CD4-positive, alpha-beta memory T cell (primary cell): ENCODE results near the gene ADGRE3. TPM values are rescaled to one million over a fixed set of nuclear protein-coding genes. Genes with fewer than 3 reads are reported as not detected.

Experiments
- CTCF ChIA-PET: fragments of 350-600 bp; sonication (Branson Sonifier 250); formaldehyde crosslinking; loops from one replicate; lab custom pipeline; 2021; ENCODE audit warnings: inconsistent platforms; ENCODE audit not compliant: partially characterized antibody; lab: Charles Lee
- POLR2A ChIA-PET: fragments of 350-600 bp; sonication (Branson Sonifier 250); formaldehyde crosslinking; loops from one replicate; lab custom pipeline; 2021; ENCODE audit not compliant: partially characterized antibody; lab: Charles Lee
- DNase-seq, 5 donors: peaks; one replicate each; pipeline versions ENCODE4 v3.0.0 to v3.0.0-alpha.2; 2020 to 2022; ENCODE audit warnings: mixed read lengths in 1 of 5
- H3K27ac ChIP-seq: one replicate; pipeline ENCODE4 v1.7.0; 2013; ENCODE audit warnings: low read depth, low read length
- H3K27me3 ChIP-seq: 2 replicates; pipeline ENCODE4 v1.7.0; 2013; ENCODE audit warnings: mild to moderate bottlenecking, low read length, moderate library complexity; ENCODE audit not compliant: insufficient read depth
- H3K36me3 ChIP-seq: 2 replicates; pipeline ENCODE4 v1.7.0; 2013; ENCODE audit warnings: mild to moderate bottlenecking, low read length, moderate library complexity; ENCODE audit not compliant: insufficient read depth
- H3K4me1 ChIP-seq: 2 replicates; pipeline ENCODE4 v1.7.0; 2013; ENCODE audit warnings: mild to moderate bottlenecking, low read length, moderate library complexity; ENCODE audit not compliant: insufficient read depth
- H3K4me3 ChIP-seq, 2 donors: one replicate each; pipeline ENCODE4 v1.7.0; 2013; ENCODE audit warnings: low read length in 2 of 2, mild to moderate bottlenecking in 1 of 2
- H3K9me3 ChIP-seq, 2 donors: one replicate each; pipeline ENCODE4 v1.7.0; 2013; ENCODE audit warnings: low read length in 2 of 2, control low read depth in 1 of 2; ENCODE audit not compliant: control insufficient read depth in 1 of 2
- H3K27ac Mint-ChIP-seq, 7 donors: one replicate each; pipeline ENCODE4 v1.8.0; 2020 to 2021; ENCODE audit warnings: mixed read lengths in 7 of 7, mild to moderate bottlenecking in 6 of 7, inconsistent platforms in 3 of 7, moderate library complexity in 3 of 7
- H3K27me3 Mint-ChIP-seq, 2 donors: one replicate each; pipeline ENCODE4 v1.8.0; 2020 to 2021; ENCODE audit warnings: mixed read lengths in 2 of 2
- H3K36me3 Mint-ChIP-seq, 2 donors: one replicate each; pipeline ENCODE4 v1.8.0; 2020 to 2021; ENCODE audit warnings: mixed read lengths in 2 of 2, inconsistent platforms in 1 of 2, mild to moderate bottlenecking in 1 of 2
- H3K4me1 Mint-ChIP-seq, 4 donors: one replicate each; pipeline ENCODE4 v1.8.0; 2020 to 2021; ENCODE audit warnings: mixed read lengths in 4 of 4, mild to moderate bottlenecking in 1 of 4
- H3K4me3 Mint-ChIP-seq, 8 donors: one replicate each; pipeline ENCODE4 v1.8.0; 2020 to 2021; ENCODE audit warnings: mixed read lengths in 8 of 8, mild to moderate bottlenecking in 7 of 8, moderate library complexity in 6 of 8, inconsistent platforms in 3 of 8
- H3K9me3 Mint-ChIP-seq, 8 donors: one replicate each; pipeline ENCODE4 v1.8.0; 2020 to 2021; ENCODE audit warnings: mixed read lengths in 8 of 8, mild to moderate bottlenecking in 5 of 8, inconsistent platforms in 3 of 8, moderate library complexity in 1 of 8
- intact Hi-C: fragments of 100-400 bp; cut with micrococcal nuclease; formaldehyde crosslinking; loops from one replicate; pipeline ENCODE4 v1.15.1; 2023
- polyA plus RNA-seq, 2 donors: library from polyadenylated mRNA; unstranded; fragments of 300-500 nt; fragmentation: Illumina TruSeq; gene quantifications; one replicate each; pipeline ENCODE4 v1.2.3, GENCODE V29; 2021
- total RNA-seq, 2 experiments: library from RNA; stranded (reverse); gene quantifications; one replicate each; pipeline ENCODE4 v1.2.3, GENCODE V29; 2021

Gene ADGRE3
- total RNA-seq (not detected), polyA plus RNA-seq (not detected)

- CTCF ChIA-PET: interaction anchor here (1.3 to 1.4 kb wide), 2 partner anchors 14 to 16 kb away, joined by 4 read pairs; partner anchors contain the start of gene ZNF333
Measured at GRCh38 chr19:14674764-14675163, at the start of gene ADGRE3. Gene ADGRE3 (minus strand): TSS chr19:14674844. CDS start chr19:14674770, 74 bp downstream.

GRCh38 chr19:14722127-14722526 is 47.5 kb upstream of the ADGRE3 start:
- Histone ChIP-seq H3K9me3 (peaks cover 13 to 45% of the 10 kb centered on the region in 2 donors), H3K4me1 (no peaks in the 10 kb centered on the region), H3K4me3 (no peak overlapping the region), H3K27me3 (no peaks in the 10 kb centered on the region), H3K27ac (no peak overlapping the region), H3K36me3 (peaks cover 17% of the 10 kb centered on the region)
- Mint-ChIP-seq H3K27me3 (no peaks in the 10 kb centered on the region), H3K36me3 (peaks cover 67 to 79% of the 10 kb centered on the region in 2 donors), H3K4me3 (no peak overlapping the region), H3K9me3 (peaks cover 2 to 99% (median 89%) of the 10 kb centered on the region in 8 donors), H3K4me1 (no peaks in the 10 kb centered on the region), H3K27ac (no peak overlapping the region)
- DNase-seq: no peak
- ChIA-PET CTCF (no interaction called here), POLR2A (no interaction called here)
- intact Hi-C loops: no loop called here

More at GRCh38 chr19:14674764-14675163, at the start of gene ADGRE3:
- H3K4me1 Mint-ChIP-seq: peaks cover 0 to 24% (median 6%) of the 10 kb centered on the region in 4 donors
- no peaks in the 10 kb centered on the region for H3K36me3 ChIP-seq
- no peaks in the 10 kb centered on the region for H3K9me3 ChIP-seq
- no peak within 1 kb of the TSS for H3K4me3 Mint-ChIP-seq
- H3K4me3 ChIP-seq: no peak within 1 kb of the TSS
- no peak within 1 kb of the TSS for H3K27ac ChIP-seq
- H3K36me3 Mint-ChIP-seq: no peaks in the 10 kb centered on the region
- peaks cover 24% of the 10 kb centered on the region for H3K4me1 ChIP-seq
- intact Hi-C loops: no loop called here
- peak within 1 kb of the TSS in 5 of 7 donors; percentile 29 to 86 (median 57) for H3K27ac Mint-ChIP-seq
- POLR2A ChIA-PET: interaction anchor here (1.4 kb wide), 1 partner anchor 11 kb away, joined by 4 read pairs; no protein-coding TSS in a partner anchor
- peaks cover 12 to 15% of the 10 kb centered on the region in 2 donors for H3K27me3 Mint-ChIP-seq
- H3K9me3 Mint-ChIP-seq: peaks cover 0 to 12% (median 7%) of the 10 kb centered on the region in 8 donors
- no peaks in the 10 kb centered on the region for H3K27me3 ChIP-seq
- no peak for DNase-seq

- ChIA-PET POLR2A (no interaction called here), CTCF (no interaction called here)
- Mint-ChIP-seq H3K36me3 (peaks cover 83 to 92% of the 10 kb centered on the region in 2 donors), H3K27ac (no peak overlapping the region), H3K4me1 (no peaks in the 10 kb centered on the region), H3K4me3 (no peak overlapping the region), H3K9me3 (peaks cover 2 to 100% (median 93%) of the 10 kb centered on the region in 8 donors), H3K27me3 (no peaks in the 10 kb centered on the region)
- H3K27me3 ChIP-seq: no peaks in the 10 kb centered on the region
- H3K4me1 ChIP-seq: no peaks in the 10 kb centered on the region
- no peak overlapping the region for H3K4me3 ChIP-seq
- H3K9me3 ChIP-seq: peaks cover 7 to 50% of the 10 kb centered on the region in 2 donors
- no peak for DNase-seq
- H3K27ac ChIP-seq: no peak overlapping the region
- peaks cover 39% of the 10 kb centered on the region for H3K36me3 ChIP-seq
- intact Hi-C loops: no loop called here
Measured at GRCh38 chr19:14719162-14719561, 44.5 kb upstream of the ADGRE3 start.

GRCh38 chr19:14718522-14719116 is 44.0 kb upstream of the ADGRE3 start:
- H3K9me3 Mint-ChIP-seq: peaks cover 2 to 97% (median 92%) of the 10 kb centered on the region in 8 donors

GRCh38 chr19:14715841-14716240 is 41.2 kb upstream of the ADGRE3 start:
- CTCF ChIA-PET: no interaction called here
- intact Hi-C loops: no loop called here

More at GRCh38 chr19:14718522-14719116, 44.0 kb upstream of the ADGRE3 start:
- Mint-ChIP-seq H3K4me3 (no peak overlapping the region), H3K4me1 (no peaks in the 10 kb centered on the region), H3K27ac (no peak overlapping the region), H3K36me3 (peaks cover 85 to 94% of the 10 kb centered on the region in 2 donors), H3K27me3 (no peaks in the 10 kb centered on the region)
- POLR2A ChIA-PET: no interaction called here
- DNase-seq: no peak
- H3K27me3 ChIP-seq: no peaks in the 10 kb centered on the region
- peaks cover 2 to 50% of the 10 kb centered on the region in 2 donors for H3K9me3 ChIP-seq
- intact Hi-C loops: no loop called here
- CTCF ChIA-PET: no interaction called here
- H3K4me3 ChIP-seq: no peak overlapping the region
- H3K36me3 ChIP-seq: peaks cover 39% of the 10 kb centered on the region
- H3K27ac ChIP-seq: no peak overlapping the region
- no peaks in the 10 kb centered on the region for H3K4me1 ChIP-seq

GRCh38 chr19:14704450-14704849 is 29.8 kb upstream of the ADGRE3 start:
- intact Hi-C loops: no loop called here
- H3K27ac Mint-ChIP-seq: no peak overlapping the region
- POLR2A ChIA-PET: no interaction called here
- no peaks in the 10 kb centered on the region for H3K4me1 Mint-ChIP-seq
- no peak overlapping the region for H3K4me3 Mint-ChIP-seq
- CTCF ChIA-PET: no interaction called here
- no peak overlapping the region for H3K27ac ChIP-seq
- DNase-seq: no peak
- no peaks in the 10 kb centered on the region for H3K4me1 ChIP-seq
- no peaks in the 10 kb centered on the region for H3K27me3 Mint-ChIP-seq
- H3K36me3 ChIP-seq: peaks cover 63% of the 10 kb centered on the region
- no peak overlapping the region for H3K4me3 ChIP-seq
- no peaks in the 10 kb centered on the region for H3K9me3 Mint-ChIP-seq
- H3K9me3 ChIP-seq: no peaks in the 10 kb centered on the region
- H3K36me3 Mint-ChIP-seq: peaks cover 84% of the 10 kb centered on the region in 2 donors
- no peaks in the 10 kb centered on the region for H3K27me3 ChIP-seq

More at GRCh38 chr19:14715841-14716240, 41.2 kb upstream of the ADGRE3 start:
- H3K9me3 Mint-ChIP-seq: peaks cover 6 to 89% (median 80%) of the 10 kb centered on the region in 8 donors
- no peaks in the 10 kb centered on the region for H3K4me1 Mint-ChIP-seq
- H3K4me3 Mint-ChIP-seq: no peak overlapping the region
- peaks cover 91 to 97% of the 10 kb centered on the region in 2 donors for H3K36me3 Mint-ChIP-seq
- Histone ChIP-seq H3K27me3 (no peaks in the 10 kb centered on the region), H3K9me3 (peaks cover 0 to 43% of the 10 kb centered on the region in 2 donors), H3K36me3 (peaks cover 39% of the 10 kb centered on the region), H3K4me3 (no peak overlapping the region), H3K4me1 (no peaks in the 10 kb centered on the region), H3K27ac (no peak overlapping the region)
- no peaks in the 10 kb centered on the region for H3K27me3 Mint-ChIP-seq
- no peak for DNase-seq
- POLR2A ChIA-PET: no interaction called here
- H3K27ac Mint-ChIP-seq: no peak overlapping the region

- H3K4me3 Mint-ChIP-seq: no peak overlapping the region
- H3K27me3 Mint-ChIP-seq: no peaks in the 10 kb centered on the region
- H3K36me3 ChIP-seq: peaks cover 63% of the 10 kb centered on the region
- no peak overlapping the region for H3K27ac Mint-ChIP-seq
- no peaks in the 10 kb centered on the region for H3K9me3 Mint-ChIP-seq
- no peak overlapping the region for H3K4me3 ChIP-seq
- H3K9me3 ChIP-seq: no peaks in the 10 kb centered on the region
- no peak overlapping the region for H3K27ac ChIP-seq
- no peak for DNase-seq
- POLR2A ChIA-PET: no interaction called here
- no peaks in the 10 kb centered on the region for H3K4me1 ChIP-seq
- CTCF ChIA-PET: no interaction called here
- H3K4me1 Mint-ChIP-seq: no peaks in the 10 kb centered on the region
- intact Hi-C loops: no loop called here
- peaks cover 83% of the 10 kb centered on the region in 2 donors for H3K36me3 Mint-ChIP-seq
- H3K27me3 ChIP-seq: no peaks in the 10 kb centered on the region
Measured at GRCh38 chr19:14703833-14704232, 29.2 kb upstream of the ADGRE3 start.
